Breast epithelium (tissue), 4 donors: Measurements from ENCODE around the gene RIPOR1. TPM values are rescaled to one million over a fixed set of nuclear protein-coding genes. Genes with fewer than 3 reads are reported as not detected.

Experiments
- DNase-seq, 2 donors: peaks; one replicate each; pipeline ENCODE4 v3.0.0-alpha.2; 2019; ENCODE audit warnings: low spot score in 2 of 2
- H3K27ac ChIP-seq, 2 donors: fragments of 200-600 bp; sonication (generic) in 1 of 2; one replicate each; pipeline ENCODE4 v1.5.1; 2016 to 2019; ENCODE audit warnings: mild to moderate bottlenecking in 1 of 2
- H3K27me3 ChIP-seq, 2 donors: fragments of 200-600 bp; sonication (generic) in 1 of 2; one replicate each; pipeline versions ENCODE4 v1.5.1 to v1.6.0; 2017 to 2019; ENCODE audit warnings: control low read depth in 1 of 2, mild to moderate bottlenecking in 1 of 2
- H3K36me3 ChIP-seq: fragments of 200-600 bp; one replicate; pipeline ENCODE4 v1.5.1; 2019
- H3K4me1 ChIP-seq, 2 donors: fragments of 200-600 bp; sonication (generic); one replicate each; pipeline ENCODE4 v1.5.1; 2016 to 2019; ENCODE audit warnings: control low read depth in 1 of 2
- H3K4me3 ChIP-seq, 3 donors: fragments of 200-600 bp; sonication (generic); 1 replicate in 2 of 3; 2 replicates in 1 of 3; pipeline ENCODE4 v1.5.1; 2016 to 2019; ENCODE audit warnings: mild to moderate bottlenecking in 3 of 3, moderate library complexity in 2 of 3
- H3K9me3 ChIP-seq, 2 donors: fragments of 200-600 bp; sonication (generic) in 1 of 2; one replicate each; pipeline ENCODE4 v1.5.1; 2016 to 2019; ENCODE audit warnings: control low read depth in 1 of 2
- CTCF ChIP-seq, 3 donors: fragments of 450-650 bp; IDR thresholded peaks; one replicate each; pipeline ENCODE4 v1.5.1; 2016 to 2017; ENCODE audit warnings: antibody characterized with exemption in 3 of 3, mild to moderate bottlenecking in 3 of 3, moderate library complexity in 3 of 3
- POLR2A ChIP-seq: fragments of 450-650 bp; IDR thresholded peaks from one replicate; pipeline ENCODE4 v1.6.1; 2016; ENCODE audit warnings: antibody characterized with exemption, mild to moderate bottlenecking, moderate library complexity
- POLR2AphosphoS5 ChIP-seq, 3 donors: sonication (generic); formaldehyde crosslinking; IDR thresholded peaks; one replicate each; pipeline ENCODE4 v1.6.1; 2017; ENCODE audit warnings: antibody characterized with exemption in 3 of 3
- intact Hi-C: fragments of 100-400 bp; cut with DNase I; formaldehyde crosslinking; loops from one replicate; pipeline ENCODE4 v1.15.1; 2023; ENCODE audit warnings: low total_unique reads
- total RNA-seq, 3 donors: library from RNA; depleted of rRNA; stranded (reverse); fragments of >200 nt; gene quantifications; one replicate each; pipeline ENCODE4 v1.1.0, GENCODE V29; 2016

Gene RIPOR1
- total RNA-seq, 3 donors from 2014 or later = 32.0 to 50.5 (median 33.4) TPM

DNA sequence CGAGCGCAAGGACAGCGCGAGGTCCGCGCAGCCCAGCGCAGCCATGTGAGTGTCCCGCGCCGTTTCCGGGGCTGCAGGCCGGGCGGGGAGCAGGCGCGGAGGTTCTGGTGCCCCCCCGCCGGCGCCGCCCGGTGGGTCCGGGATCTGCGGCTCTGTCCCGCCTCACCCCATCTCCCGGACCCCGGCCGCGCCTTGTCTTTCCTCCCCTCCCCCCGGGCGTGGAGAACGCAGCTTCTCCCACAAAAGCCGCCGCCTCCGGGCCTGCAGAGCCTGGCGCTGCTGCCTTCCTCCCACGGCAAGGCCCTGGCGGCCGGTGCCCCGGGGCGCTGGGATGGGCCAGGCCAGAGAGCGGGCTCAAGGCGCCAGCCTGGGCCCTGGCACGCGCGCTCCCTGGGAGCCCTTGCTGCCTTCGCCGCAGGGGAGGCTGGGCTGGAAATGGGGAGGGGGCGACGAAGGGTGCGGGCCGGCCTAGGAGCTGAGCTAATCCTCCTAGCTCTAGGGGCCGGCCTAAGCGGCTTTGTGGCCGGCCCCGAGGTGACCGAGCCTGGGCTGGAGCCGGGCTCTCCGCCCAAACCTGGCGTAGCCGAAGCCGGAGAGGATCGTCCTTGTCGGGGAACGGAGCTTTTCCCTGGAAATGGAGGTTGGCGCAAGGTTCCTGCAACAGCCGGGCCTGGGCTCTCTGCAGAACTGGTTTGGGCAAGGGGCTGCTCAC, 397 bp downstream of the RIPOR1 start:
- TF ChIP-seq POLR2A (no peak), CTCF (IDR thresholded peaks at IDR 0.05) (no peak)
- Histone ChIP-seq H3K4me1 (peaks cover 0 to 8% of the 10 kb centered on the region in 2 donors), H3K27ac (peak overlapping the region; percentile 75 to 91), H3K27me3 (no peaks in the 10 kb centered on the region), H3K36me3 (no peaks in the 10 kb centered on the region), H3K9me3 (no peaks in the 10 kb centered on the region), H3K4me3 (peak overlapping the region; percentile 81 to 90 (median 85))
- DNase-seq = no peak
- intact Hi-C loops = no loop called here

DNA sequence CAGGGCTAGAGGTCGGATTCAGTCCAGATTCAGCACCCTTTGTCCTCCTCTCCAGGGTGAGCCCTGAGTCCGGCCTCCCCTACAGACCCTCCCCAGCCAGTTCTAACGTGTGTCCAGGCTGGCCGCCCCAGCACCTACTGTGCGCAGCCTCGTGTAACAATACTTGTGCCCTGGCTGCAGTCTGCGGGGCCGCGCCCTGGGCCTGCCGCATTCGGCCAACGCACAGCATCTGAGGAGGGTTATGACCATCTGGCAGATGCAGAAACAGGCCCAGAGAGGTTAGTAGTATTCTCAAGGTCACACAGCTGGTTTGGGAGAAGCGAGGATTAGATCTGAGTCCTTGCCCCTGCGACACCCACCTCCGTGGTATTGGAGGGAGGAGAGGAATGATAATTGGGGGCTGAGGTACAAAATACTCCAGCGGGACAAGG, 968 bp downstream of the RIPOR1 start:
- peaks cover 0 to 8% of the 10 kb centered on the region in 2 donors for H3K4me1 ChIP-seq
- intact Hi-C loops = loop anchor here (10.0 kb wide), 1 partner anchor 395 kb away; no protein-coding TSS in a partner anchor
- H3K36me3 ChIP-seq = no peaks in the 10 kb centered on the region
- no peaks in the 10 kb centered on the region for H3K27me3 ChIP-seq
- no peaks in the 10 kb centered on the region for H3K9me3 ChIP-seq
- peak overlapping the region; percentile 75 to 91 for H3K27ac ChIP-seq
- TF ChIP-seq POLR2A (no peak), CTCF (IDR thresholded peaks at IDR 0.05) (no peak), POLR2AphosphoS5 (IDR thresholded peaks at IDR 0.05) (no peak)
- no peak for DNase-seq
- H3K4me3 ChIP-seq = peak overlapping the region; percentile 81 to 90 (median 85)

GRCh38 chr16:67530013-67530939, 1.6 kb downstream of the RIPOR1 start:
- Histone ChIP-seq H3K27me3 (no peaks in the 10 kb centered on the region), H3K4me3 (peak overlapping the region; percentile 81 to 90 (median 85)), H3K9me3 (no peaks in the 10 kb centered on the region), H3K36me3 (no peaks in the 10 kb centered on the region), H3K4me1 (peaks cover 0 to 8% of the 10 kb centered on the region in 2 donors), H3K27ac (peak overlapping the region; percentile 75 to 91)
- TF ChIP-seq CTCF (IDR thresholded peaks at IDR 0.05) = no peak
- peak in 2 of 3 donors; percentile 41 to 42 for TF ChIP-seq POLR2AphosphoS5 (IDR thresholded peaks at IDR 0.05)
- intact Hi-C loops = loop anchor here (10.0 kb wide), 1 partner anchor 395 kb away; no protein-coding TSS in a partner anchor
- peak in 1 of 2 donors; percentile 57 for DNase-seq

- Histone ChIP-seq H3K4me3 (peak overlapping the region in 1 of 3 donors; percentile 85), H3K27me3 (no peaks in the 10 kb centered on the region), H3K27ac (peak overlapping the region; percentile 75 to 91), H3K4me1 (peaks cover 0 to 8% of the 10 kb centered on the region in 2 donors), H3K36me3 (no peaks in the 10 kb centered on the region), H3K9me3 (no peaks in the 10 kb centered on the region)
- no peak for DNase-seq
- no peak for TF ChIP-seq CTCF (IDR thresholded peaks at IDR 0.05)
- no peak for TF ChIP-seq POLR2AphosphoS5 (IDR thresholded peaks at IDR 0.05)
- TF ChIP-seq POLR2A = no peak
- intact Hi-C loops = loop anchor here (10.0 kb wide), 1 partner anchor 394 kb away; no protein-coding TSS in a partner anchor
Measured at GRCh38 chr16:67531247-67531646, 2.6 kb downstream of the RIPOR1 start.
